ENCODE data around the gene RCSD1. TPM values are rescaled to one million over a fixed set of nuclear protein-coding genes. Genes with fewer than 3 reads are reported as not detected.

Gene RCSD1
- total and polyA plus RNA-seq, 2 of the 13 experiments (the other 11 are each of a cell fraction or from before 2014, with no cell fraction given) = not detected

DNA sequence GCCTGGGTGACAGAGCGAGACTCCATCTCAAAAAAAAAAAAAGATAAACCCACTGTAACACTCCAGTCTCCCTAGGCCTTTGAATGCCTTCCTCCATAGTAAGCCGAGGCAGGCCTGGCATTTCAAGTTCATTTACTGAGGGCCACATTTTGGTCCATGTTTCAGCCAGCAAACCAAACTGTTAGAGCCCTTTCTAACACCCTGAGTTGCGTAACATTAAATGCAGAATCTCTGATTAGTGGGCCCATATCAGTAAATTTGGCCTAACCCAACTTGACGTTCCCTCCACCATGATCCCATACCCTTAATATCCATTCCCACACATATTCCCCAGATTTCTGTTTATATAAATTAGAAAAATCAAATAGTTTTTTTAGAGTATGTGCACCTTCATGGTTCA, 104.2 kb downstream of the RCSD1 start:
- Histone ChIP-seq H2AFZ (ENCODE audit: low read length) (no peak overlapping the region), H3K4me2 (ENCODE audit: low read depth, low read length) (no peak overlapping the region), H3K36me3 (replicated peaks in 1 of 2; ENCODE audit: control insufficient read depth in 1 of 2, insufficient read depth in 2 of 2, low read length in 2 of 2) (peaks cover 1 to 11% of the 10 kb centered on the region in 2 experiments; a peak in 2 of 5 replicates), H3K4me1 (ENCODE audit: insufficient read depth, low read length) (peaks cover 35% of the 10 kb centered on the region), H3K27ac (ENCODE audit: extremely low read length, insufficient read depth, low read length) (no peak overlapping the region), H3K27me3 (ENCODE audit: control insufficient read depth in 1 of 2, insufficient read depth in 2 of 2, low read length in 2 of 2) (no peaks in the 10 kb centered on the region), H3K4me3 (replicated peaks in 1 of 3; ENCODE audit: insufficient read depth in 1 of 3, low read depth in 2 of 3, low read length in 3 of 3) (no peak overlapping the region), H3K9ac (ENCODE audit: insufficient read depth, low read depth, low read length) (no peak overlapping the region), H4K20me1 (ENCODE audit: insufficient read depth, low read length) (0 out of 2 replicates have a peak, but pooled peaks cover 5% of the 10 kb centered on the region), H3K79me2 (ENCODE audit: insufficient read depth, low read length) (peaks cover 45% of the 10 kb centered on the region), H3K9me3 (ENCODE audit: low read length) (no peaks in the 10 kb centered on the region)
- intact Hi-C loops (cut with micrococcal nuclease; ENCODE audit: unreplicated experiment) (no loop called here), in situ Hi-C loops (cut with HindIII; ENCODE audit: extremely low pct_ligation_motif_present, low pct_unique_long_range_greater_than_20kb) (no loop called here)
- TF ChIP-seq ZNF431 (CRISPR knock-in tag; IDR thresholded peaks at IDR 0.05; ENCODE audit: borderline replicate concordance, low read depth) (no peak), CEBPB (IDR thresholded peaks at IDR 0.05; ENCODE audit: borderline replicate concordance, low read depth, low read length) (peak; percentile 71)
- FAIRE-seq (no peak), ATAC-seq (no peak), DNase-seq (ENCODE audit: low spot score) (no peak)
- WGBS (ENCODE audit: low lambda C conversion rate) = 98% methylated on average over 4 of the region's 4 CpGs
- no TSS peak for BruUV-seq (replicated peaks)
- ChIA-PET POLR2A (no interaction called here), CTCF (ENCODE audit: low intra/inter-chr PET ratio, low total read pairs) (no interaction called here)

DNA sequence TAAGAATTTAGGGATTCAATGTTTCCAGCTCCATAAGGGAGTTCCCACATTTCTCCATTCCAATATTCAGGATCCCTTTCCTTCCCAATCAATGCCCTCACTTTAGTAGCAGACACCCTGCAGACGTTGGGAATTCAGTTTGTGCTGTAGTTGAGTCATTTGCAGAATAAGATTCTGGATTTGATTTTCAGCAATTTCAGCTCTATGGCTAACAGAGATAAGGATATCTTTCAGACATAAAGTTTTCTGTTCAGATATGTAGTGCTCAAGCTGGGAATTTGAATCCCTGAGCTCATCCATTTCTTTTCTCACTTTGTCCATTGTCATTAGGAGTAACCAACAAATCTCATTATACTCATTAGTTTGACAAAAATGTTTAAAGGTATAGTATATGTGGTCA, 104.8 kb downstream of the RCSD1 start:
- peaks cover 45% of the 10 kb centered on the region for H3K79me2 ChIP-seq (ENCODE audit: insufficient read depth, low read length)
- FAIRE-seq = no peak
- ChIA-PET POLR2A (no interaction called here), CTCF (ENCODE audit: low intra/inter-chr PET ratio, low total read pairs) (no interaction called here)
- no peaks in the 10 kb centered on the region for H3K9me3 ChIP-seq (ENCODE audit: low read length)
- peaks cover 41% of the 10 kb centered on the region for H3K4me1 ChIP-seq (ENCODE audit: insufficient read depth, low read length)
- 88% methylated on average over 1 of the region's 1 CpG for WGBS (ENCODE audit: low lambda C conversion rate)
- intact Hi-C loops (cut with micrococcal nuclease; ENCODE audit: unreplicated experiment) (no loop called here), in situ Hi-C loops (cut with HindIII; ENCODE audit: extremely low pct_ligation_motif_present, low pct_unique_long_range_greater_than_20kb) (no loop called here)
- no peak for ATAC-seq
- peaks cover 5% of the 10 kb centered on the region; the same call in 1 of the 2 replicates for H4K20me1 ChIP-seq (ENCODE audit: insufficient read depth, low read length)
- no TSS peak for BruUV-seq (replicated peaks)
- DNase-seq (ENCODE audit: low spot score) = no peak
- peaks cover 1 to 11% of the 10 kb centered on the region in 2 experiments; a peak in 2 of 5 replicates for H3K36me3 ChIP-seq (replicated peaks in 1 of 2; ENCODE audit: control insufficient read depth in 1 of 2, insufficient read depth in 2 of 2, low read length in 2 of 2)
- H3K9ac ChIP-seq (ENCODE audit: insufficient read depth, low read depth, low read length) = no peak overlapping the region
- H3K27ac ChIP-seq (ENCODE audit: extremely low read length, insufficient read depth, low read length) = no peak overlapping the region
- no peak overlapping the region for H3K4me2 ChIP-seq (ENCODE audit: low read depth, low read length)
- no peak overlapping the region for H3K4me3 ChIP-seq (replicated peaks in 1 of 3; ENCODE audit: insufficient read depth in 1 of 3, low read depth in 2 of 3, low read length in 3 of 3)
- no peak overlapping the region for H2AFZ ChIP-seq (ENCODE audit: low read length)
- H3K27me3 ChIP-seq (ENCODE audit: control insufficient read depth in 1 of 2, insufficient read depth in 2 of 2, low read length in 2 of 2) = no peaks in the 10 kb centered on the region
- TF ChIP-seq HHEX (CRISPR knock-in tag; IDR thresholded peaks at IDR 0.05) = no peak
- TF ChIP-seq, protein P1, sequence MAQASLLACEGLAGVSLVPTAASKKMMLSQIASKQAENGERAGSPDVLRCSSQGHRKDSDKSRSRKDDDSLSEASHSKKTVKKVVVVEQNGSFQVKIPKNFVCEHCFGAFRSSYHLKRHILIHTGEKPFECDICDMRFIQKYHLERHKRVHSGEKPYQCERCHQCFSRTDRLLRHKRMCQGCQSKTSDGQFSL (CRISPR knock-in tag; IDR thresholded peaks at IDR 0.05) = no peak
- TF ChIP-seq NFKBIZ (CRISPR knock-in tag; IDR thresholded peaks at IDR 0.05) = no peak
- TF ChIP-seq, protein P2, sequence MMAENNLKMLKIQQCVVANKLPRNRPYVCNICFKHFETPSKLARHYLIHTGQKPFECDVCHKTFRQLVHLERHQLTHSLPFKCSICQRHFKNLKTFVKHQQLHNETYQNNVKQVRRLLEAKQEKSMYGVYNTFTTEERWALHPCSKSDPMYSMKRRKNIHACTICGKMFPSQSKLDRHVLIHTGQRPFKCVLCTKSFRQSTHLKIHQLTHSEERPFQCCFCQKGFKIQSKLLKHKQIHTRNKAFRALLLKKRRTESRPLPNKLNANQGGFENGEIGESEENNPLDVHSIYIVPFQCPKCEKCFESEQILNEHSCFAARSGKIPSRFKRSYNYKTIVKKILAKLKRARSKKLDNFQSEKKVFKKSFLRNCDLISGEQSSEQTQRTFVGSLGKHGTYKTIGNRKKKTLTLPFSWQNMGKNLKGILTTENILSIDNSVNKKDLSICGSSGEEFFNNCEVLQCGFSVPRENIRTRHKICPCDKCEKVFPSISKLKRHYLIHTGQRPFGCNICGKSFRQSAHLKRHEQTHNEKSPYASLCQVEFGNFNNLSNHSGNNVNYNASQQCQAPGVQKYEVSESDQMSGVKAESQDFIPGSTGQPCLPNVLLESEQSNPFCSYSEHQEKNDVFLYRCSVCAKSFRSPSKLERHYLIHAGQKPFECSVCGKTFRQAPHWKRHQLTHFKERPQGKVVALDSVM (CRISPR knock-in tag; IDR thresholded peaks at IDR 0.05) = no peak
- no peak for TF ChIP-seq MIXL1 (CRISPR knock-in tag; IDR thresholded peaks at IDR 0.05)
- no peak for TF ChIP-seq HMG20B (CRISPR knock-in tag; conservative IDR thresholded peaks at IDR 0.05)
- TF ChIP-seq HNF4A (CRISPR knock-in tag; IDR thresholded peaks at IDR 0.05) = no peak
- no peak for TF ChIP-seq ZSCAN30 (CRISPR knock-in tag; IDR thresholded peaks at IDR 0.05)
- TF ChIP-seq ZNF615 (CRISPR knock-in tag; IDR thresholded peaks at IDR 0.05; ENCODE audit: borderline replicate concordance) = no peak
- no peak for TF ChIP-seq GATAD2A (CRISPR knock-in tag; IDR thresholded peaks at IDR 0.05)
- TF ChIP-seq, protein P3, sequence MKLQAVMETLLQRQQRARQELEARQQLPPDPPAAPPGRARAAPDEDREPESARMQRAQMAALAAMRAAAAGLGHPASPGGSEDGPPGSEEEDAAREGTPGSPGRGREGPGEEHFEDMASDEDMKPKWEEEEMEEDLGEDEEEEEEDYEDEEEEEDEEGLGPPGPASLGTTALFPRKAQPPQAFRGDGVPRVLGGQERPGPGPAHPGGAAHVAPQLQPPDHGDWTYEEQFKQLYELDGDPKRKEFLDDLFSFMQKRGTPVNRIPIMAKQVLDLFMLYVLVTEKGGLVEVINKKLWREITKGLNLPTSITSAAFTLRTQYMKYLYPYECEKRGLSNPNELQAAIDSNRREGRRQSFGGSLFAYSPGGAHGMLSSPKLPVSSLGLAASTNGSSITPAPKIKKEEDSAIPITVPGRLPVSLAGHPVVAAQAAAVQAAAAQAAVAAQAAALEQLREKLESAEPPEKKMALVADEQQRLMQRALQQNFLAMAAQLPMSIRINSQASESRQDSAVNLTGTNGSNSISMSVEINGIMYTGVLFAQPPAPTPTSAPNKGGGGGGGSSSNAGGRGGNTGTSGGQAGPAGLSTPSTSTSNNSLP (IDR thresholded peaks at IDR 0.05; ENCODE audit: low read depth, low read length) = no peak
- no peak for TF ChIP-seq ESRRA (CRISPR knock-in tag; IDR thresholded peaks at IDR 0.05; ENCODE audit: low read depth)
